GM12874 (cell line): ENCODE measurements around the gene KIAA1217.

Experiments
- TF ChIP-seq, protein P1 (sequence below): IDR thresholded peaks from 2 replicates; pipeline ENCODE4 v1.5.1; 2011; ENCODE audit warnings: low read depth, mild to moderate bottlenecking, control low read depth, low read length, moderate library complexity; ENCODE audit not compliant: insufficient read depth

The KIAA1217 gene

GRCh38 chr10:24405635-24406034, 196.7 kb downstream of the KIAA1217 start:
- TF ChIP-seq, protein P1, sequence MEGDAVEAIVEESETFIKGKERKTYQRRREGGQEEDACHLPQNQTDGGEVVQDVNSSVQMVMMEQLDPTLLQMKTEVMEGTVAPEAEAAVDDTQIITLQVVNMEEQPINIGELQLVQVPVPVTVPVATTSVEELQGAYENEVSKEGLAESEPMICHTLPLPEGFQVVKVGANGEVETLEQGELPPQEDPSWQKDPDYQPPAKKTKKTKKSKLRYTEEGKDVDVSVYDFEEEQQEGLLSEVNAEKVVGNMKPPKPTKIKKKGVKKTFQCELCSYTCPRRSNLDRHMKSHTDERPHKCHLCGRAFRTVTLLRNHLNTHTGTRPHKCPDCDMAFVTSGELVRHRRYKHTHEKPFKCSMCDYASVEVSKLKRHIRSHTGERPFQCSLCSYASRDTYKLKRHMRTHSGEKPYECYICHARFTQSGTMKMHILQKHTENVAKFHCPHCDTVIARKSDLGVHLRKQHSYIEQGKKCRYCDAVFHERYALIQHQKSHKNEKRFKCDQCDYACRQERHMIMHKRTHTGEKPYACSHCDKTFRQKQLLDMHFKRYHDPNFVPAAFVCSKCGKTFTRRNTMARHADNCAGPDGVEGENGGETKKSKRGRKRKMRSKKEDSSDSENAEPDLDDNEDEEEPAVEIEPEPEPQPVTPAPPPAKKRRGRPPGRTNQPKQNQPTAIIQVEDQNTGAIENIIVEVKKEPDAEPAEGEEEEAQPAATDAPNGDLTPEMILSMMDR: no peak

DNA sequence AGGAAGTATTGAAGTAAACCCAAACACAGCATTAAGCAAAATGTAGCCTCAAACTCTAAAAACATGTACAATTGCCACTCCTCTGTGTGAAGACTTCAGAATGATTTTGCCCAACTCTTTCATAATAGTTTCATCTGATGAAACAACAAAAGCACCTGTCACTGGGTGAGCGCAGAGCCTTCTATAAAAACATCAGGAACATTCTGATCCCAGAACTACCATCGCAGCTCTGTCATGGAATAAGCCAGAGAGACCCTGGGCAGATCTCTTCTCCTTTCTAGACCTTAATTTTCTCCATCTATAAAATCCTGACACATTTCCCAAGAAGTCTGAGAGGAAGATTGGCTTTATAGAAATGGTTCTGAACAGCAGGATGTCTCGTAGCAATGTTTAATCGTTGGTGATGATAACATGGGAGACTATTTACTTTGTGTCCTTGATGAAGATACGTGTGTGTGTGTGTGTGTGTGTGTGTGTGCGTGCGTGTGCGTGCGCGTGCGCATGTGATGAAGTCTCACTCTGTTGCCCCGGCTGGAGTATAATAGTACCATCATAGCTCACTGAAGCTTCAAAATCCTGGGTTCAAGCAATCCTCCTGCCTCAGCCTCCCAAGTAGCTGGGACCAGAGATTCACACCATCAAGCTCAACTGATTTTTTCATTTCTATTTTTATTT, 198.0 kb downstream of the KIAA1217 start:
- TF ChIP-seq, protein P1: no peak

DNA sequence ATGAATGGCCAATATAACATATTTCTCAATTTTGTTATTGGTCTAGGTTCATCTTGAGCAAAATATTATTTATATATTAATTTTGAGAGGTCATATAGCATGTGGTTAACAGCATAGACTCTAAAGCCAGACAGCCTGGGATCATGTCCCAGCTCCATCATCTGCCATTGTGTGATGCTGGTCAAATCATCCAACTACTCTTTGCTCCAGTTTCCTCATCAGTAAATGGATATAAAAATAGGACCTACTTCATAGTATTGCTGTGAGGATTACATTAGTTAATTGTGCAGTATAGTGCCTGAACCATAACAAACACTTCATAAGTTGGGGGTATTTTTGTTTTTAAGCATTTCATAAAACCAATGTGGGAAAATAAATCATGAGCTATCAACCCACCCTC, 199.0 kb downstream of the KIAA1217 start:
- TF ChIP-seq, protein P1: no peak

DNA sequence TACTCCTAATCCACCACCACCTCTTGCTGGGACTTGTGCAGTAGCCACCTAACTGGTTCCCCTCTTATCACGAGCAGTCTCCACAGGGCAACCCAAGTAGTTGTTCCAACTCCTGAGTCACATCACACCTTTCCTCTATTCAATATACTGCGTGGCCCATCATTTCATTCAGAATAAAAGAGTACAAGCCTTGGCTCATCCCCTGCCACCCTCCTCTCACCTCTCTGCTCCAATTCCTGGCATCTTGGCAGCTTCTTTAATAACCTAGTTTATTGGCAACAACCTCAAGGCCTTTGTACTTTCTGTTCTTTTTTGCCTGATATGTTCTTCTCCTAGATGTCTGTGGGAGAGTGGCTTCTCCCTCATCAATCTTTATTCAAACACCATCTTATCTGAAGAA, 199.4 kb downstream of the KIAA1217 start:
- TF ChIP-seq, protein P1: no peak

DNA sequence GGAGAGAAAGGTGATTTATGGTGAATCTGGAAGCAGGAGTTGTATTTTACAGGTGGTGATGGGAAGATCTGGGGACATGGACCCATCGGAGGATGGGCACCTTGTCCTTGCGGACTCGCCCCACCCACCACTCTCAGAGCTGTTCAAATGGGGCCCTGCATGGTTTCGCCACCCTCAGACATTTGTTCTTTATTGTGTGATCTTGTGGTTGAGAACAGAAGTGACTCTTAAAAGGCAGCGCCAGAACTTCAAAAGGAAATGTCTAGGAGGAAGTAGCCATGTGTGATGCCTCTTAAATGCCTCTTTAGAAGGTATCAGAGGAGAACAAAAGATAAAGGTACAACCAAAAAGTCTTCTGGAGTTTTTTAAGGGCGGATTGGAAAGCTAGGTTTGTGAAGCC, 205.7 kb downstream of the KIAA1217 start:
- TF ChIP-seq, protein P1: no peak

DNA sequence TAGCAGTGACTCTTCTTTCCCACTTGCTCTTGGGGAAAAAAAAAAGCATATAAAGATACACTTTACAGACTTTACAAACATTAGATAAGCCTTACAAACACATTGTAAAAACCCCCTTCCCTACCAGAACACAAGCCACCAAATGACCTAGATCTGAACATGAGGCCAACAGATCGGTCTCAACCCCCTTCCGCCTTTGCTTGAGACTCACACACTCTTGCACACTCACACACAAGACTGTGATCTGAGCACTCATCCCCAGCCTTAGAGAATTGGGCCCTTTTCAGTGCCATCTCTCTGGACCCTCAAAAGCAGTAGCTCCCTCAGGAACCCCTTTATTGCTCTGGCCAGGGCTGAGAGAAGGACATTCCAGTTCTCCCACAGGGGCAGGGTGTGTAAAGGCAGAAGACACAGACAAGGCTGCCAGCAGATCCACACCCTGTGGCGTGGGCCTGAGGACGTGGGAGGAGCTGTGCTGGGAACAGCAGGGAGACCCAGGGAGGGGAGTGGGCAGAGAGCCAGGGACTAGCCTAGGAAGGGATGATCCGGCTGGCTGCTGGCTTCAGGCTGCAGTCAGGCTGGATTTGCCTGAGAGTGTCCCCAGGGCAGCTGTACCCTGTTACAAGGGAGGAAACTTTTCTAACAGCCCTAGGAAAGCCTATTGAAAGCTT, 206.7 kb downstream of the KIAA1217 start:
- TF ChIP-seq, protein P1: no peak

- TF ChIP-seq, protein P1: no peak
These were observed 207.3 kb downstream of the KIAA1217 start for GRCh38 chr10:24416248-24416647.
